Astrocyte of the hippocampus (primary cell): Measurements from ENCODE around the gene GCG.

Source experiments
- DNase-seq: peaks from one replicate; pipeline ENCODE4 v3.0.0; 2011; ENCODE audit warnings: low read depth, low spot score

Gene GCG

DNA sequence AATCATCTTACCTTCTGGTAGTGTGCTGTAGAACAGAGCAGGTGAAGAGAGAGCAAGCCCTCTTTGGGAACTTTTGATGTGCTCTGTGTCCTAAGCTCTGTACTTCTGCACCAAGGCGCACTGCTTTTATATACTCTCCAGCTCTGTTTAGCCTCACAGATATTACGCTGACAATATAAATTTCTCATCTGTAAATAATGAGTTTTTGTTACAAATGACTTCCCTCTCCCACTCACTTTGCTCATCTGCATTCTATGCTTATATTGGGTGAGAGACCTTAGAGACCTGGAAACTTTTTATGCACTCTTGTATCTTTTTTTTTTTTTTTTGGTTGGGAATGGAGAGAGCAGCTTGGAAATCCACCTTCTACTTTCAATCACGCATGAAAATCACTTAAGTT lies at the start of gene GCG:
TSS of gene GCG (minus strand) at position 101 of the 400 bp plus-strand sequence. CDS start 3,069 bp downstream, outside the sequence.
- no peak for DNase-seq

DNA sequence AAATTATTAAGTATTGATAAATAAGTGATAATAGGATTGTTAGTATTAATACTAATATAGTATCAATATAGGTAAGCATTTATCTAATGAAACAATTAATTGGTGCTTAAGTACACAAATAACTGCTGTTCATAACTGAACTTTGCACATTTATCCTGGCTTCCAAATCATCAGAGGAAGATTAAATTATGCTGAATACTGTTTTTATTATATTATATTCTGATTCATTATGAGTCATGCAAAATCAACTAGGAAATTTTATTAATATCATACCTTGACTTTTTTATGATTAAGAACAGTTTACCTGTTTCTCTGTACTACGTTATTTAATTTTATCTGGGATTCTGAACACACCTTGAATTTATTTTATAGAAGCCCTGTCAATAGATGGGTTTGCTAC lies 48.6 kb upstream of the GCG start:
- DNase-seq = no peak

DNA sequence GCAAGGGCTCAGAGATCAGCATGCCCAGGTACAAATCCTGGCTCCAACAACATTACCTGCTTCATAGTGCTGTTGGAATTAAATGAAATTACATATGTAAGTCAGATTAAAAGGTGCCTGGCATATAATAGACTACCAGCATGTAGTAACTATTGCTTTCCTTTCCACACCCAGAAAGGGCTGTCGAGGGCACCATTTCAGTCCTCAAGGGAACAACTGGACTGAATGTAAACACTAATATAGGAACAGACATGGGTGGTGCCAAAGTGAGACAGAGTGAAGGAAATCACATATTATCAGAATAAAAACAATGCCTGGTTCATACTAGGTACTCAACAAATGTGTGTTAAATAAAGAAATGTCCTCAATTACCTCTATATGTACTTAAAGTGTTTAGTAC lies 47.9 kb upstream of the GCG start:
- no peak for DNase-seq

DNA sequence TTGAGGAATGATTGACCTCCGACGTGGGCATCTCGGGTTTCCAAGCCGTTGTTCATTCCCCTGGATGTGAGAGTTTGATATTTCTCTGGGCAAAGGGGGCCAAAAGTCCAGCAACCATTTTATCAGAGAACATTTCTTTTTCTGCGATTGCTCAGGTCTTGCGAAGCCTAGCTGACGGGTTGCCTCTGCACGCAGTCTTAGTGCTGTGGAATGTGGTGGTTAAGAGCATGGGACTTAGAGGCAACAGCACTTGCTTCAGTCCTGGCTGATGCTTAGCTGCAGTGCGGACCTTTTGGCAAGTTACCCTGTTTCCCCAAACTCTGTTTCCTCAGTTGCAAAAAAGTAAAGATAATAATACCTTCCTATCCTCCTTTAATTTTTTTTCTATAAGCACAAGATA lies 46.2 kb upstream of the GCG start:
- DNase-seq = peak; percentile 73

DNA sequence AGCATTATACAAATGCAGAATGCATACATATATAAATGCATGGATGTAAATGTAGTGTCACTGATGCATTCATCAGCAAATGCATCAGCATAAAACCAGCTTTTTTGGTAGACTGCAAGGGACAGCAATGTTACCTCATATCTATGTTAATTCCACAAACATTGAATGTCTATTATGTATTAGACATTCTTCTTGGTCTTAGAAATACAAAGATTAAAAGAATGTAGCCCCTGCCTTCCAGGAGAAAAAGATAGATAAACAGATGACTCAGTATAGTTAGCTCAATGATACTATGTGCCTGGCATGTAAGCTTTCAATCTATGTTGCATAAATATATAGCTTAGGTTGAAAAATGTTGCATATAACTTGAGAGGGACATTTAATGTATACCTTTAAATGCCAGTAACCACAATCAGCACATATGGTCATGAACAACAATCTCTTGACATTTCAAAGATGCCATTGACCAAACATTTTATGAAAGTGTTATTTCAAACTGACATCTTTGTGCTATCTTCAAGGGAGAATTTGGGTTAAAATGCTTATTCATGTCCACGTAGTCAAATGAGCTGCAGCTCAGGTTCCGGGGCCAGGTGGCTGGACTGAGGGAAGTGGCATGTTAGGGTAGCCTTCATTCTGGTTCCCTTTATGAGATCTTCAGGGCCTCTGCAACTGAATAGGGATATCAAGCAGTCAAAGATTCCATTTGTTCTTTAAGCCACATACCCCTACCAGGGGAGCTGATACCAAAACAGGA lies 45.2 kb upstream of the GCG start:
- DNase-seq = peak; percentile 59

DNA sequence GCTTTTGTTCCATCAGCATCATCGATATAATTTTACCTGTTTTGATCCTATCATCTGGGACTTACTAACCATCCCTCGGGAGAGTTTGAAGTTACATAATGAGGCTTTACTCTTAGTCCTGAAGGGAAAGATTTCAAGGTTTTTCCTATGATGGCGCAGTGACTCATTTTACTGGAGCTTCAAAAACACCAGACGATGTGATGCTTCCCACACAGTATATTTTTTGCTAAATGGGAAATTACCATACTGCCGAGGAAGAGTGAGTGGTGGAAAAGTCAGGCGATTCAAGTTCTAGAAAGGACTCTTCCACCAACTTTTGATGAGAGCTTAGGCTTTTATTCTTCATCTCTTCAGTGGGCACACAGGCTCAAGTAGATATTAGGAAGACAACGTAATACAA lies 44.6 kb upstream of the GCG start:
- peak; percentile 51 for DNase-seq

DNA sequence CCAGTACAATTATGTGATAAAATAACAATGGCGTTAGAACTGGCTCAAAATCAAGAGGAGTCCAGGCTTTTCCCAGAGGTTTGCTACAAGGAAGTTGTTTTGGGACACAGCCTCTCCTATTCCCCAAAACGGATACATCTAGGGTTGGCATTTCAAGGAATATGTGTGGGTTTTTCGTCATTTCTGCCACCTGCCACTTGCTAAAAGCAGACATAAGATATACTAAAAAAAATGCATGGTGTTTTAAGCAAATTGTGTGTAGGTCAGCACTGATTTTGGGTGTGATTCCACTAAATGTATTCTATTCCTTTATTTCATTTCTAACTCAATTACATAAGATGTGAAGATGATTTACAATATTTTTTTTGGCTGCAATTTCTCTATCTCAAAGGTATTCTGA lies 36.4 kb upstream of the GCG start:
- no peak for DNase-seq

DNA sequence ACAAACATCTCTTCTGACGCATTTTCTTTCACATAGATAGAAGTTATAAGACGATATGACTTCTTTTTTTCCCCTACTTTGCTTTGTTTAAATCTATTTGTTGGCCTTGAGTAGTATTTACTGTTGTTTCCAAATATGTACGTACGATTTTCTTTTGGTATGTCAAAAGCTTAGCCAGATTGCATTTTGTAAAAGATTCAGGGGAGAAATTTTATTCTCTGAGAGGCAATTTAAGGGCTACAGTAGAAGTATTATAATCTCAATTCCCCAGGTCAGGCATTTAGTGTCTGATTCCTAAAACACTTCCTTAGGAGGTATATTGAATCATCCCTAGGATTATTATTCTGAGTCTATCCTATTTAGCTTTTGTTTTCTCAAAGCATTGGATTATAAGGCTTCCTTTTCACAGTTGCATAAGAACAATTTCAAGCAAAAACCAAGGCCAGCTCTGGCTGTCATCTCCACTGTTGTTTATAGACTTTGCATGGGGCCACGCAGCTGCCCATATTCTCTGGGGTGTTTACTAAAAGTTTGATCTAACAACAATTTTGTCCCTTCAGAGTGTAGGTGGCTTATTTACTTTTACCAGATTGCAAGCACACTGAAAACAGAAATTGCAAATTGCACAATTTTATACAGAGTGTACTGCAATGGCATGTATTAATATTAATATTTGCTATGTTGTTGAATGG lies 33.6 kb upstream of the GCG start:
- no peak for DNase-seq

DNA sequence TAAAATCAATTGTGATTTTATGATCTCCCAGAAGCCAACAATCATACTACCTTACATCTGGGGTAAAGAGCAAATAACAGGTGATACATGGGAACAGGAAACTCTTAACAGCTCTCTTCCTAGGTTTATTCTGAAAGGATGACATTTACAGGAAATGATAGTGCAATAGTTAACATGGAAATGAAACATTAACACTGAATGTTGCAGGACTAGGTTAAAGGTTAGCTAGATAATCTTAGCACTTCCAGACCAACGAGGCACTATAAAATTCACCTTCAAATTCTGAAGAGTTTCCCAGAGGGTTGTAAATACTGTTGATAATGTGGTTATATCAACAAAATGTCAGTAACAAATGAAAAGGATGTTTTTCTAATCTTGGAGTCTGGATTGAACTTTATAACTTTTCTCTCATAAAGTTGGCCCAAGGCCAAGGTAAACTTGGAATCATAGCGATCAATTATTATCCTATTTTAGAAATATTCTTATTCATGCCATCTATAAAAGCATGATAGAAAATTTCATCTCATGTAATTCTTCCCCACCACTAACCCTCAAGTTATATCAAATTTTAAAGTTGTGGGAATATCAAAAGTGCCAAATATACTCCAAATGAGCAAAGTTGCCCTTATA lies 32.9 kb upstream of the GCG start:
- no peak for DNase-seq

DNA sequence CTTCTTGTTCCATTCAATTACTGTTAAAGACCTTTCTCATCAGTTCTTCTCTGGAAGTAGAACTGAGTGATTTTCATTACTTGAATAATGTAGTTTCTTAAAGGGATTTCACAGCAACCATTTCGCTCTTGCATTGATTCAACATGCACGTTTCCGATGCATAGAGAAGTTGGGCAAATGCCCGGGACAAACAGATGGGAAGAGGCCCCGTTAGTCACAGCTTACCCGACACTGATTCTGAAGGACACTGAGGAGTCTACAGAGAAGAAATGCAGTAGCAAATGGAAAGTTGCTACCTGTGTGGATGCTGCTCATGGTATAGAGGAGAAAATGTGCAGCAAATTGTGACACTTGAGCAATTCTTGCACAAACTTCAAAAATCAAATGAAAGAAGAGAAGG lies 32.3 kb upstream of the GCG start:
- DNase-seq = no peak

DNA sequence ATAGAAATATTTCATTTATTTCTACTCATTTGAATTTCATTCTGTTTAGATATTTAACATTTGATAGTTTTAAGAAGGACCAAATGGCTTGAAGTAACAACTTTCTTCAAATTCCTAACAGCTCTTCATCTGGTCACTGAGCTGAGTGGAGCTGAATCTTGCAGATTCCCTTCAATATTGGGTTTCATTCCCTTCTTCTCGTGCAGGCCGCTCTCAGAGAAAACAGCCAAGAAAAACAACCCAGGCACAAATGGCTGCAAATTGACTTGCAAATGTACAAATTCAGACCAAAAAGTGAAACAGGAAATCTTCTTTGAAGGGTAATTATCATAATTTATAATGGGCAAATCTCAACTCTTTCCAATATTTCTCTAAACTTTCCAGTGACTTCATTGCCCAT lies 30.3 kb upstream of the GCG start:
- peak; percentile 63 for DNase-seq

DNA sequence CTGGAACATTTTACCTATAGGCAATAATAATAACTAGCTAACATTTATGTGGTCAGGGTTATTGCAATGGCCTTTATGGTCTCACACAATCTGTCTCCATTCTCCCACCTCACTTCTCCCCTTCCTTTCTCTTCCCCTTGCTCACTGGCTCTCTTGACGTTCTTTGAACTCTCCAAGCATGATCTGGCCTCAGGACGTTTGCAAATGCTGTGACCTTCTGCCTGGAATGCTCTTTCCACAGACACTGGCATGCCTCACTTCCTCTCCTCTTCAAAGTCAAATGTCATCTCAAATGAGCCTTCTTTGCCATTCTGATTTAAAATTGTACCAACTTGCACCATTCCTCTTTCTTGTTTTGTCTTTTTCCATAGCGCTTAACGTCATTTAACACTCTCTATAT lies 25.3 kb upstream of the GCG start:
- no peak for DNase-seq

DNA sequence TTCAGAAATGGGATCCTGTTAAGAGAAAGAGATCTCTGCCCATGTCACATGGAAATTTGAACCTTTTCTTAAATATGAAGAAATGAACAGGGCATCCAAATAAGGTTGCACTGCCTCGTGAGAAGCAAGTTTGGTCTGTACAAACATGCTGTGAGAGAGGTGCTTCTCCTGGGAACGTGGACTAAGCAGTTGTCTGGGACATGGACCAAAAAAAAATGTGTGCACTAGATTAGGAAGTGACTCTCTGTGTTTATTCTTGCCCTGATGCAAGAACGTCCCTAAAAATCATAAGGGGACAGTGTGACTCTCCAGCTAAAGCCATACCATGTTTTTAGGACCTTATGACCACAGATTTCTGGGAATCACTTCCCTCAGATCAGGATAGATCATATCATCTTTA lies 23.7 kb upstream of the GCG start:
- DNase-seq = no peak

DNA sequence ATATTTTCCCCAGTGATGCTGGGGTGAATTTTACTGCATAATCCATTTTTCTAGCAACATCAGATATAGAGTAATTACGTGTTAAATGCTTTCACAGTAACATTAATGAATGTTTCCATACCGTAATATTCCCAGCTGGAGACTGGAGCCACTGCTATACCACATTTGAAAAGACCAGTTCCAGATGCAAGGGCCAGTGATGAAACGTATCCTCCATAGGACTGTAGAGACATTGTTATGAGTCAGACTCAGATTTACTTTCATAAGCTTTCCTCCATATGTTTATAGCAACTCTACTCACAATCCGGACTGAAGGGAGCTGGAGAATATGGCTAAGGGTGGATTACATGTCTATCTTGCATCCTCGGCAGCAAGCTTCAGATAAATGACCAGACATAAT lies 22.7 kb upstream of the GCG start:
- DNase-seq = no peak

DNA sequence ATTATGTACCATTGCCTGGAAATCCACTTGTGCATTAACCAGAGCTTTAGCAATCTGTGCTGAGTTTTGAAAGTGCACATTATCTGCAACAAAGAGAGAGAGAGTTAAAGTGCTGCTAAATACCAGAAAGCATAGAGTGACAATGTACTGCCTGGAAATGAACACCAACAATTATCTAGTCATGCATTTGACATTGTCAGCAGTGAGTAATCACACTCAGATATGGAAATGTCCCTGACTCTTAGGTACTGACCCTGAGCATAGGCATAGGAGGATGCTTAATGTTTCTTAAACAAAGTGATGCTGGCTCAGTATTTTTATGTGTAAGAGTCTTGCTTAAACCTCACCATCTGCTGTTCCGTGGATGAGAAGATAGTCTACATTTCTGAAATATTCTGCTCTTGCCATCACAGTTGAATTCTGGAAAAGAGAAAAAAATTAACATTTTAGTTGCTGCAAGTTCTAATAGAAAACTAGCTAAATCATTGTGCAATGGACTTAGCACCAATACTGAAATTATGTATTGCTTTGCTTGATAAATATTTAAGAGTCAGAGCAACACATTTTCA lies 20.8 kb upstream of the GCG start:
- DNase-seq = no peak

DNA sequence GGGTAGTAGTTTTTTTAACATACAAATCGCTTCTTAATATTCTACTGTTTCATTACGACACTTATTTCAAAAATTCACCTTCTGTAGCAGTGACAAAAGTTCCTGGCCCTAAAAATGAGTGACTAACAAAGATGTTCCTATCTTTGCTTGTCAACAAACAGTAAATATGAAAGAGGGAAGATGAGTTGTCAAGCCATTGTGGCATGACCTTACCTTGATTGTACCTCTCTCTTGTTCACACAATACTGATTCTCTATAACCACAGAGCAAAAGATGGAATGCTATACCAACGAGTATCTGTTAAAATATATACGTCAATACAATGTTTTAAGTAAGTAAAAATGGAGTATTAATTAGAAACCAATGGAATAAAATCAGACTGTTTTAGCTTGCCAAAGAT lies 14.7 kb upstream of the GCG start:
- no peak for DNase-seq

DNA sequence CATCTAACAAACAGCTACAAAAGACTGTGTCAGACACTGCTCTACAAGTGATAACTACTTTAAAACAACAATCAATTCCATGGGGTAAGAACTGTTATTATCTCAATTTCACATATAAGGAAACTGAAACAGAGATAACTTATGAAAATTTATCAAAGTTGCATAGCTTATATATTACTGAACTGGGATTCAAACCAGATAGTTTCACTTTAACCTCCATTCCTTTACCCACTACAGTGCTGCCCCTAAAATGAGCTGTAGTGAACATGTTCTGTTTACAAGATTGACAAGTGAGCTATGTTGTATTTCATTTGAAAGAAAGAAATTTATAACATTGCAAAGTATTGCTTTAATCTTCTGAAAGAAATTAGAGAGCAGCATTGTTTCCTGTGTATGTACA lies 14.1 kb upstream of the GCG start:
- DNase-seq = no peak

DNA sequence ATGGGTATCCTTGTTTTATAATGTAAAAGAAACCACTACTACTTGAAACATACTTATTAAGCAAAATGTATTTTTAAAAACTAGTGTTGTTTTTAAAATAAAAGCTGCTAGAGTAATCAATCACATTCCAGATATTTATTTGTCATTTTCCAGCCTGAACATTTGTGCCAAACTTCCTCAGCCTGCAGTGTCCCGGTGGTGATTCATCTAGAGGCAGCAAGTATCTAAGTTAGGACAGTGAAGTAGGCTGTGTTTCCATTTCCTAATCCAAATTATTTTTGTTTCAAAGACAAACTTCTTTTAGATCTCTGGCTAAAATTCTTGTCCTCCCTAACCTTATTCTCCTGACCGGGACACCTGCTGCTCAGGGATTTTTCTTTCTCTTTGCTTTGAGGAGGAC lies 12.8 kb upstream of the GCG start:
- no peak for DNase-seq

DNA sequence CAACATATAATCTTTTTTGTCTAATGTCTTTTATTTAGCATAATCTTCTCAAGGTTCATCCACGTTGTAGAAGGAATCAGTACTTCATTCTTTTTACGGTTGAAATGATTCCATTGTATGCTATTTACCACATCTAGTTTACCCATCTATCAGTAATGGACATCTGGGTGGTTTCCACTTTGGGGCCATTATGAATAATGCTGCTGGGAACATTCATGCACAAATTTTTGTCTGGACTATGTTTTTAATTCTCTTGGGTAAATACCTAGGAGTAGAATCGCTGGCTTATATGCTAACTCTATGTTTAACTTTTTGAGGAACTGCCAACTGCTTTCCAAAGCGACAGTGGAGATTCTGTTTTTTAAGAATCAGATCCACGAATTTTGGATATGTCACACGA lies 7.4 kb upstream of the GCG start:
- DNase-seq = no peak

DNA sequence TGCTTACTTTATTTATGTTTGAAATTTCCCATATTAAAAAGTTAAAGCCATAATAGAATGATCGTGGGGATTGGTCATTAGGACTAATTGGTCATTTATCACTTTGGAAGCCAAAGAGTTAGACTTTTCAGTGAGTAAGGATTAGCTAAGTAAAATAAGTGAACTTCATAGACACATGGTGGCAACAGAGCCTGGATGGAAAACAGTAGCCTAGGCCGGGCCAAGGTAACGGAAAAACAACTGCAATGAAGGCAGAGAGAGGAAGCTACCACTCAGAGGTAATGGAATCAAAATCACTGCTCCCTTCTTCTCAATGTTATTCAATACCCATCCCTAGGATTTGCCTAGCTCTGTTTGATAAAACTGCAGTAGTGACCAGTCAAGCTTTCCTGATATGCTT lies 4.1 kb upstream of the GCG start:
- no peak for DNase-seq

DNA sequence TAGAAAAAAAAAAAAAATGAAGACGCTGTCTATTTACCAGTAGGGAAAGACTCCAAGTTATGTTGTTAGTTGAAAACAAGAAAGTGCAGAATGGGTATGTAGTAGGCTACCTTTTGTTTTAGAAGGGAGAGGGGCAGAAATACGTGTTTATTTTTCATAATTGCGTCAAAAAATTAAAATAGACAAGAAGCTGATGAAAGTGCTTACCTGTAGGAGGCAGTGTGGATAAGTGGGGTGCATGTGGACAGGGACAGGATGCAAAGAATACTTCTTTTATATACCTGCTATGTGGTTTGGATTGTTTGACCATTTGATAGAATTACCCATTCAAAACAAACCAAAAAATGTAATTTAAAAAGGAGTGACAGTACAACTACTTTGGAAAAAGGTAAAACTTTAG lies 3.0 kb upstream of the GCG start:
- DNase-seq = no peak

DNA sequence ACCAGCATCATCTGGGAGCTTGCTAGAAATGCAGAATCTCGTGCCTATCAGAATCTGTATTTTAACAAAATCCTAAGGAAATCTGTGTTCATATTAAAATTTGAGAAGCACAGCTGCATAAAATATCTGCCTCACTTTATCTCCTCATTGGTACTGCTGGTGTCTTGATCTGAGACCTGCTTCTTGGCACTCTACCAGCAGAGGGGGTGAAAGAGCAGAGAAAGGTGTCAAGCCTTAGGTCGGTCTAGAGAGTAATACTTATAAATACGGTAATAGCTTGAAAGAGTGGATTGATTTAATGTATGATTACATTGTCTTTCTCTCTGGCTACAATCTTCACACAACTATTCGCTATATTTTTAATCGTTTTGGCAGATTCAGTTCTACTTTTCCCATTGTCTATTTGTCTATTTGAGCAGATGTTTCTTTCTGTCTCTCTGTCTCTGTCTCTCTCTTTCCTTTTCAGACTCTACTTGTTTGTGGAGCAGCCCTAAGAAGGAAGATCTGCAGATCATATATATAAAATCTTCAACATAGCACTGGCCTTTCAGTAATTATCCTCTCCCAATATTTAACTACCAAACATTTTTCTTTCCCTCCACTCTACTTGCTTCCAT lies 1.7 kb upstream of the GCG start:
- peak; percentile 64 for DNase-seq
